ENCODE data around the gene D2HGDH. TPM values are rescaled to one million over a fixed set of nuclear protein-coding genes. Genes with fewer than 3 reads are reported as not detected.
"Not testable (repeated sequence)": the region's sequence is repeated elsewhere in the genome, so short reads cannot be mapped to it uniquely, and the experiment has no call there.

Gene D2HGDH
- total RNA-seq, 1 donor from 2014 or later: 34.8 TPM

DNA sequence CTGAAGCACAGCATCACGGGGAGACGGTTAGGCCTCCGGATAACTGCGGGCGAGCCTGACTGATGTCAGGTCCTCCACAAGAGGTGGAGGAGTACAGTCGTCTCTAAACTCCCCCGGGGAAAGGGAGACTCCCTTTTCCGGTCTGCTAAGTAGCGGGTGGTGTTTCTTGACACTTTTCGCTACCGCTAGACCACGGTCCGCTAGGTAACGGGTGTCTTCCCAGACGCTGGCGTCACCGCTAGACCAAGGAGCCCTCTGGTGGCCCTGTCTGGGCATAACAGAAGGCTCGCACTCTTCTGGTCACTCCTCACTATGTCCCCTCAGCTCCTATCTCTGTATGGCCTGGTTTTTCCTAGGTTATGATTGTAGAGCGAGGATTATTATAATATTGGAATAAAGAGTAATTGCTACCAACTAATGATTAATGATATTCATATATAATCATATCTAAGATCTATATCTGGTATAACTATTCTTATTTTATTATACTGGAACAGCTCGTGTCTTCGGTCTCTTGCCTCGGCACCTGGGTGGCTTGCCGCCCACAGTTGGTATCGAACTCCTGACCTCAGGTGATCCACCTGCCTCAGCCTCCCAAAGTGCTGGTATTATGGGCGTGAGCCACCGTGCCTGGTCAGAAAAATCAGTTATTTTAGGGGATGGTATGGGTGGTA, 1.8 kb upstream of the D2HGDH start:
- H3K27ac Mint-ChIP-seq: peak overlapping the region; percentile 24
- H3K36me3 Mint-ChIP-seq (ENCODE audit: insufficient read depth); H3K4me3 Mint-ChIP-seq (ENCODE audit: low read depth); H3K9me3 Mint-ChIP-seq (ENCODE audit: low read depth); H3K27me3 Mint-ChIP-seq; H3K4me1 Mint-ChIP-seq (ENCODE audit: low read depth): not testable (repeated sequence)
- TF ChIP-seq, protein P1, sequence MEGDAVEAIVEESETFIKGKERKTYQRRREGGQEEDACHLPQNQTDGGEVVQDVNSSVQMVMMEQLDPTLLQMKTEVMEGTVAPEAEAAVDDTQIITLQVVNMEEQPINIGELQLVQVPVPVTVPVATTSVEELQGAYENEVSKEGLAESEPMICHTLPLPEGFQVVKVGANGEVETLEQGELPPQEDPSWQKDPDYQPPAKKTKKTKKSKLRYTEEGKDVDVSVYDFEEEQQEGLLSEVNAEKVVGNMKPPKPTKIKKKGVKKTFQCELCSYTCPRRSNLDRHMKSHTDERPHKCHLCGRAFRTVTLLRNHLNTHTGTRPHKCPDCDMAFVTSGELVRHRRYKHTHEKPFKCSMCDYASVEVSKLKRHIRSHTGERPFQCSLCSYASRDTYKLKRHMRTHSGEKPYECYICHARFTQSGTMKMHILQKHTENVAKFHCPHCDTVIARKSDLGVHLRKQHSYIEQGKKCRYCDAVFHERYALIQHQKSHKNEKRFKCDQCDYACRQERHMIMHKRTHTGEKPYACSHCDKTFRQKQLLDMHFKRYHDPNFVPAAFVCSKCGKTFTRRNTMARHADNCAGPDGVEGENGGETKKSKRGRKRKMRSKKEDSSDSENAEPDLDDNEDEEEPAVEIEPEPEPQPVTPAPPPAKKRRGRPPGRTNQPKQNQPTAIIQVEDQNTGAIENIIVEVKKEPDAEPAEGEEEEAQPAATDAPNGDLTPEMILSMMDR (IDR thresholded peaks at IDR 0.05; ENCODE audit: unreplicated experiment): peak; percentile 70
- peak; percentile 48 for DNase-seq (ENCODE audit: low spot score, unreplicated experiment)

DNA sequence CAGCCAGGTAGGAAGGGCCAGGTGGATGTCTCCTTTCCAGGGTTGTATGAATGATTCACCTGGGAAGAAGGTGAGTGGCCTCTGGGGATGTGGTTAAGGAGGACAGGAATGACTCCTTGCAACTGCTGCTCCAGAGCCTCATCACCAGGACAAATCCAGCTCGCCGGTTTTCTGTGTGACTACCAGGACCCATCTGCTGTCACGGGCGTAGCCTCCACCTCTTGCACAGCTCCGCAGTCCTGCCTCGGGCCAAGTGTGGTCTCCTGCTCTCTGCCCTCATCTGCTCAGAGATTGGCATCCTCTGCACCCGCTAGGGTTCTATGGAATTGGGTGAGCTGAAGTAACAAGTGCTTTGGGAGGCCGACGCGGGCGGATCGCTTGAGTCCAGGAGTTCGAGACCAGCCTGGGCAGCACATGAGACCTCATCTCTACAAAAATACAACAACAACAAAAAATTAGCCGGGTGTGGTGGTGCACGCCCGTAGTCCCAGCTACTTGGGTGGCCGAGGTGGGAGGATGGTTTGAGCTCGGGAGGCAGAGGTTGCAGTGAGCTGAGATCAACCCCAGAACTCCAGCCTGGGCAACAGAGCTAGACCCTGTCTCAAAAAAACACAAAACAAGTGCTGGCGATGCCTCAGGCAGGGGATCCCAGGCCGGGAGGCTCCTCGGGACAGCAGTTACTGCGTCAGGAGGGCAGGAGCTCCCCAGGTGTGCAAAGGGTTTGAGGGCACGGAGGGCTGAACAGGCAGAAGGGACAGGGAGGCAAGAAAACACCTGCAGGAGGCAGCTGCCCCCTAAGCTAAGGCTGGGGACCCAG, 831 bp upstream of the D2HGDH start:
- Mint-ChIP-seq H3K9me3 (ENCODE audit: low read depth) (no peaks in the 10 kb centered on the region), H3K36me3 (ENCODE audit: insufficient read depth) (peaks cover 2% of the 10 kb centered on the region), H3K4me1 (ENCODE audit: low read depth) (no peaks in the 10 kb centered on the region), H3K4me3 (ENCODE audit: low read depth) (peak overlapping the region; percentile 52), H3K27ac (no peak overlapping the region), H3K27me3 (no peaks in the 10 kb centered on the region)
- TF ChIP-seq, protein P1 (IDR thresholded peaks at IDR 0.05; ENCODE audit: unreplicated experiment): no peak
- DNase-seq (ENCODE audit: low spot score, unreplicated experiment): no peak

DNA sequence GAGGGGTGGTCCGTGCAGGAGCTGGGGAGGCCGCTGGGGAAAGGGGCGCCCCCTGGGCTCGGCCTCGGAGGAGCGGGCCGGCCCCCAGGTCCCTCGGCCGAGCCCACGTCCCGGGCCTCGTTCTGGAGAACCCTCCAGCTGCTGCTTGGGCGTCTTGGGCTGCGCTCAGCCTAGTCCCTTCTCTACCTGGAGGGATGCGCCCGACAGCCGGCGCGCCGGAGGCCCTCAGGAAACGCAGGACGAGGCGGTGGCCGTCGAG, 293 bp upstream of the D2HGDH start:
- no peak for DNase-seq (ENCODE audit: low spot score, unreplicated experiment)
- Mint-ChIP-seq H3K4me3 (ENCODE audit: low read depth) (no peak overlapping the region), H3K27ac (no peak overlapping the region), H3K27me3 (no peaks in the 10 kb centered on the region), H3K9me3 (ENCODE audit: low read depth) (no peaks in the 10 kb centered on the region), H3K4me1 (ENCODE audit: low read depth) (no peaks in the 10 kb centered on the region), H3K36me3 (ENCODE audit: insufficient read depth) (peaks cover 4% of the 10 kb centered on the region)
- TF ChIP-seq, protein P1 (IDR thresholded peaks at IDR 0.05; ENCODE audit: unreplicated experiment): peak; percentile 13

DNA sequence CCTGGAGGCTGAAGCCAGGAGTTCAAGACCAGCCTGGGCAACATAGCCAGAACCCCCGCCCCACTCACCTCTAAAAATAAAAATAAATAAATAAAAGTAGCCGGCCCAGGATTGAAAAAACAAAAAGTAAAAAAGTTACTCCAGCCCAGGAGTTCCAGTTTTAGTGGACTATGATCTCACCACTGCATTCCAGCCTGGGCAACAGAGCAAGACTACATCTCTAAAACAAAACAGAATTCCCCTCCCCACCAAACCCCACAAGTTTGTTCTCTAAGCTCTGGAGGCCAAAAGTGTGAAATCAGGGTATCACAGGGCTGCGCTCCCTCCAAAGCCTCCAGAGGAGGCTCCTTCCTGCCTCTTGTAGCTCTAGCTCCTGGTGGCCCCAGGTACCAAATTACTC, 1.7 kb downstream of the D2HGDH start:
- H3K27ac Mint-ChIP-seq: peak overlapping the region; percentile 76
- no peaks in the 10 kb centered on the region for H3K27me3 Mint-ChIP-seq
- H3K36me3 Mint-ChIP-seq (ENCODE audit: insufficient read depth): peaks cover 4% of the 10 kb centered on the region
- no peak for DNase-seq (ENCODE audit: low spot score, unreplicated experiment)
- H3K4me3 Mint-ChIP-seq (ENCODE audit: low read depth): peak overlapping the region; percentile 76
- H3K9me3 Mint-ChIP-seq (ENCODE audit: low read depth): no peaks in the 10 kb centered on the region
- TF ChIP-seq, protein P1 (IDR thresholded peaks at IDR 0.05; ENCODE audit: unreplicated experiment): no peak
- no peaks in the 10 kb centered on the region for H3K4me1 Mint-ChIP-seq (ENCODE audit: low read depth)

DNA sequence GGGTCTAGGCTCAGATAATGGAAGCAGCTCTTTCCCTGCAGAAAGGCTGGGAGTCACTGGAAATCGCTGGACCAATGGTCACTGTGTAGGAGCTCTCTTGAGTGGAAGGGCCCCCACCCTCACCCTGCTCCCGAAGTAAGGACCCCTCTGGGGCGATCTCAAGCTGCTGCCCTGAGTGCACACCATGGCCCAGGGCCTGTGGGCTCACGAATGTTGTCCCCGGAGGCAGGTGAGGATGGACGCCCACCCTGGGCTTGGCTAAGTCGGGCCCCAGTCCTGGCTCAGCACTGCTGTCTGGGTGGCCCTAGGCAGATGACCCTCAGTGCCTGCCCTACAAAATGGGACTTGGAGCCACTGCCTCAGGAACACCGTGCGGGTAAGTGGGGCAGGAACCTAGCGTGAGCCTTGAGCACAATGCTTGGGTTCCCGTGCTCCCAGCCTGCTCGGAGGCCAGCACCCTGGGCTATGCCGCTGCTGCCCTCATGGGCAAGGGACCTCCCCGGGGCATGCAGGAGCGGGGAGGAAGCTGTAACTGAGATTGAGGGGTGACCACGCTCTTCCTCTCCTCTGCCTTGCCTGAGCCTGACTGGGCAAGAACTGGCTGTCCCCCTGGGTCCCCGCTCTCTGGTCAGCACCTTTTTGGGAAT, 3.7 kb downstream of the D2HGDH start:
- TF ChIP-seq, protein P1 (IDR thresholded peaks at IDR 0.05; ENCODE audit: unreplicated experiment): no peak
- peaks cover 4% of the 10 kb centered on the region for H3K36me3 Mint-ChIP-seq (ENCODE audit: insufficient read depth)
- no peaks in the 10 kb centered on the region for H3K27me3 Mint-ChIP-seq
- no peaks in the 10 kb centered on the region for H3K4me1 Mint-ChIP-seq (ENCODE audit: low read depth)
- no peaks in the 10 kb centered on the region for H3K9me3 Mint-ChIP-seq (ENCODE audit: low read depth)
- no peak for DNase-seq (ENCODE audit: low spot score, unreplicated experiment)
- no peak overlapping the region for H3K4me3 Mint-ChIP-seq (ENCODE audit: low read depth)
- no peak overlapping the region for H3K27ac Mint-ChIP-seq

Measured in progenitor cell of endocrine pancreas (in vitro differentiated cells).